Measurements from ENCODE around the gene SPX. TPM values are rescaled to one million over a fixed set of nuclear protein-coding genes. Genes with fewer than 3 reads are reported as not detected.

The SPX gene
- total RNA-seq, 2 experiments from 2014 or later, result 0.20 TPM; not detected in 1

DNA sequence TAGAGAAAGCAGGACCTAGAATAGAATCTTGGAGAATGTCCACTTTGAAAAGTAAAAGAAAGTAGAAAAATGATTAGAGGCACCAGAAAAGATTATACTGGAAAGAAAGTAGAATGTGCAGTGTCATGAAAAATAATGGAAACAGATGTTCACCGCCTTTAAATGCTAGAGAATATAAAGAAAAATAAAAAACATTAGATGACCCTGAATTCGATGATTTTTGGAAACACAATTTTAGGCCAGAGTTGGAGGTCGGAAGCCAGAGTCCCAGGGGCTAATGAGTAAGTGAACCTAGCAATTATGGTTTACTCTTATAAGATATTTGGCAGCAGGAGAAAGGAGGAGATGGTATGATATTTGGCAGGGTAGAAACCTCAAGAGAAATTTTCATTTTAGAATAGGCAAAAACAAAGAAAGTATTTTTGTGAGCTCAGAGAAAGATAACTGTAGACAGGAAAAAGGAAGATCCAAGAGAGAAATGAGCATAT is 40.9 kb downstream of the SPX start:
- ATAC-seq, result no peak
- H3K27me3 Mint-ChIP-seq, result no peaks in the 10 kb centered on the region
- no peak overlapping the region for H3K27ac Mint-ChIP-seq
- ChIA-PET POLR2A (interaction anchor here (0.7 kb wide), 1 partner anchor 59 kb away, joined by 3 read pairs; no protein-coding TSS in a partner anchor), CTCF (interaction anchor here (1.8 kb wide), 1 partner anchor 9 kb away, joined by 4 read pairs; no protein-coding TSS in a partner anchor)
- no peak overlapping the region for H3K4me3 Mint-ChIP-seq
- no peaks in the 10 kb centered on the region for H3K9me3 Mint-ChIP-seq
- TF ChIP-seq, protein P1, sequence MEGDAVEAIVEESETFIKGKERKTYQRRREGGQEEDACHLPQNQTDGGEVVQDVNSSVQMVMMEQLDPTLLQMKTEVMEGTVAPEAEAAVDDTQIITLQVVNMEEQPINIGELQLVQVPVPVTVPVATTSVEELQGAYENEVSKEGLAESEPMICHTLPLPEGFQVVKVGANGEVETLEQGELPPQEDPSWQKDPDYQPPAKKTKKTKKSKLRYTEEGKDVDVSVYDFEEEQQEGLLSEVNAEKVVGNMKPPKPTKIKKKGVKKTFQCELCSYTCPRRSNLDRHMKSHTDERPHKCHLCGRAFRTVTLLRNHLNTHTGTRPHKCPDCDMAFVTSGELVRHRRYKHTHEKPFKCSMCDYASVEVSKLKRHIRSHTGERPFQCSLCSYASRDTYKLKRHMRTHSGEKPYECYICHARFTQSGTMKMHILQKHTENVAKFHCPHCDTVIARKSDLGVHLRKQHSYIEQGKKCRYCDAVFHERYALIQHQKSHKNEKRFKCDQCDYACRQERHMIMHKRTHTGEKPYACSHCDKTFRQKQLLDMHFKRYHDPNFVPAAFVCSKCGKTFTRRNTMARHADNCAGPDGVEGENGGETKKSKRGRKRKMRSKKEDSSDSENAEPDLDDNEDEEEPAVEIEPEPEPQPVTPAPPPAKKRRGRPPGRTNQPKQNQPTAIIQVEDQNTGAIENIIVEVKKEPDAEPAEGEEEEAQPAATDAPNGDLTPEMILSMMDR (IDR thresholded peaks at IDR 0.05), result no peak
- H3K4me1 Mint-ChIP-seq (ENCODE audit: low read depth), result no peaks in the 10 kb centered on the region
- no peaks in the 10 kb centered on the region for H3K36me3 Mint-ChIP-seq (ENCODE audit: low read depth)
- no peak for DNase-seq
- intact Hi-C loops (cut with micrococcal nuclease), result no loop called here

DNA sequence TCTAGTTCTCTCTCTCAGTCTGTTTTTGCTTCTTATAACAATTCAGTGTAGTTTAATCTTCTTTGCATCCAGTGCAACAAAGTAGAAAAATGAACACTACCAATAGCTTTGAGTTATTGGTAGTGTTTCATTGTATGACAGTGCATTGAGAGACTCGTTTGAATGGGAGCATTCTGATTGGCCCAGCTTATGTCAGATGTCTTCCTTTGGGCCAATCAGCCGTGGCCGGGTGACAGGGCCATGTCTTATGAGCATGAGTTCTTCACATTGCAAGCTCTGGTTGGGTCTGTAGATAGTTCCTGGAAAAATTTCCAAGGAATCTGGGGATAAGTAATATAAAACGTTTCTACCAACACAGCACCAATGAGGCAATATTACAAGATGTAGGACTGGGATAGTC is 42.0 kb downstream of the SPX start:
- ChIA-PET POLR2A (no interaction called here), CTCF (interaction anchor here (1.2 kb wide), 1 partner anchor 11 kb away, joined by 4 read pairs; no protein-coding TSS in a partner anchor)
- no peak for ATAC-seq
- Mint-ChIP-seq H3K4me1 (ENCODE audit: low read depth) (no peaks in the 10 kb centered on the region), H3K36me3 (ENCODE audit: low read depth) (no peaks in the 10 kb centered on the region), H3K4me3 (no peak overlapping the region), H3K27me3 (no peaks in the 10 kb centered on the region), H3K9me3 (no peaks in the 10 kb centered on the region), H3K27ac (no peak overlapping the region)
- intact Hi-C loops (cut with micrococcal nuclease), result no loop called here
- TF ChIP-seq, protein P1 (IDR thresholded peaks at IDR 0.05), result no peak
- no peak for DNase-seq

DNA sequence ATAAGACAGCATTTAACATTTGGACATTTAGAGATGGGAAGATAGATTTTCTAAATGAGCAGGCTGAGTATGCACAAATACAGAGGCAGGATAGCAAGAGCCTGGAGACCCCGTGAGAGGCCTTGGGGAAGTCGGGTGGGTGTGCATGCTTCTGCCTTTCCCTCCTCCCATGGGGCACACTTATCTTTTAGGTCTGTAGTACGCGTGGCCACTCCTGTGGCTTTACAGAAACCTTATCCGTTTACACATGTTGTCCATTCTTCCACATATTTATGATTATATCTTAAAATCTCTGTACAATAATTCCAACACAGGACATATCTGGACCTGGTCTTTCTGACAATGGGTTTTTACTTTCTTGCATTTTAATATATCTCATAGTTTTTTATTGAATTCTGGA is 45.0 kb downstream of the SPX start:
- TF ChIP-seq, protein P1 (IDR thresholded peaks at IDR 0.05), result no peak
- CTCF ChIA-PET, result no interaction called here
- intact Hi-C loops (cut with micrococcal nuclease), result no loop called here
- Mint-ChIP-seq H3K9me3 (no peaks in the 10 kb centered on the region), H3K4me1 (ENCODE audit: low read depth) (no peaks in the 10 kb centered on the region), H3K4me3 (no peak overlapping the region), H3K27ac (no peak overlapping the region), H3K36me3 (ENCODE audit: low read depth) (no peaks in the 10 kb centered on the region), H3K27me3 (no peaks in the 10 kb centered on the region)
- POLR2A ChIA-PET, result no interaction called here
- ATAC-seq (no peak), DNase-seq (no peak)

DNA sequence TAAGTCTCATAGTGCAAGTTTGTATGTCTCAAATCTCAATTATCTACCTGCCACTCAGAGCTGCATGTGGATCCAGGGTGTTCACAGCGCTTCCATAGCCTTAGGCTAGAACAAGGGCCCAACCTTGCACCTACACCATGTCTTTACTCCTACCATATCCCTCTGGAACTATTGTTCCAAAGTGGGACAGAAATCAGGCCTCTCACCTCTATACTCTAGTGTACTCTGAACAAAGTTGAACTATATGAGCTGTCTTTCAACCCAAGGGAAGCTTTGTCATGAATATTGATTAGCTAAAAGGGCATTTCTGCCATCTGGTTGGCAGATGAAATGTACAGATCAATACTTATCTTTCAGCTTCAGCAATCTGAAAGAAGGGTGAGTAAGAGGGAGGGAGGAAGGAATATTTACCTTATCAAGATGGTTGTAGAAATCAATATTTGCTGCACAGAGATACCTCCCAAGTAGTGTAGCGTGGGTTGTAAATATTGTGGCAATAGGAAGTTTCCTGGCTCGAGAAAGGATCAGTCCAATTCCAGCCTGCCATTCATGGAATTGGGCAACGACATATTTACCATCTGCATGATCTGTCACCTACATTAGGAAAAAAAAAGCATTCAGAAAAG is 47.8 kb downstream of the SPX start:
- CTCF ChIA-PET, result interaction anchor here (1.8 kb wide), 1 partner anchor 9 kb away, joined by 5 read pairs; no protein-coding TSS in a partner anchor
- intact Hi-C loops (cut with micrococcal nuclease), result no loop called here

DNA sequence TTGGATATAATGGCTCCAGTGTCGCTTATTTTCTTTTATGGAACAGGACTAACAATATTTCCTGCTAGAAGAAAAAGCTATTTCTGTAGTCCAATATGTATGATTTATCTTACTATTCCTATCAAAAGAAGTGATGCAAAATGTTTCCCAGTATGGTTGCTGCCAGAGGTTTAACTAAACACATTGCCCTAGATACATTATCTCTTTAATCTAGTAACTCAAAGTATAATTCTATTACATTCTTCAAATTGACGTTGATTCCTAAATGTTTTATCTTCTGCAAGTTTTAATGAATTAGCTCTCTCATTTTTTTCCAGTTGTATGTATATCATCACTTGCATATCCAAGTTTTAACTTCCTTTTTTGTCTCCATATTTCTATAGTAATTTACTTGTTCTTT is 50.3 kb downstream of the SPX start:
- no peak for DNase-seq
- TF ChIP-seq, protein P1 (IDR thresholded peaks at IDR 0.05), result no peak
- ChIA-PET POLR2A (no interaction called here), CTCF (interaction anchor here (1.2 kb wide), 1 partner anchor 10 kb away, joined by 4 read pairs; no protein-coding TSS in a partner anchor)
- Mint-ChIP-seq H3K27ac (no peak overlapping the region), H3K36me3 (ENCODE audit: low read depth) (peaks cover 2% of the 10 kb centered on the region), H3K27me3 (peaks cover 3% of the 10 kb centered on the region), H3K4me1 (ENCODE audit: low read depth) (no peaks in the 10 kb centered on the region), H3K4me3 (no peak overlapping the region), H3K9me3 (no peaks in the 10 kb centered on the region)
- ATAC-seq, result no peak
- intact Hi-C loops (cut with micrococcal nuclease), result no loop called here

More for the DNA sequence above, 47.8 kb downstream of the SPX start:
- POLR2A ChIA-PET, result no interaction called here
- H3K4me1 Mint-ChIP-seq (ENCODE audit: low read depth), result no peaks in the 10 kb centered on the region
- H3K9me3 Mint-ChIP-seq, result no peaks in the 10 kb centered on the region
- no peaks in the 10 kb centered on the region for H3K36me3 Mint-ChIP-seq (ENCODE audit: low read depth)
- TF ChIP-seq, protein P1 (IDR thresholded peaks at IDR 0.05), result no peak
- no peak overlapping the region for H3K27ac Mint-ChIP-seq
- ATAC-seq (no peak), DNase-seq (no peak)
- no peak overlapping the region for H3K4me3 Mint-ChIP-seq
- no peaks in the 10 kb centered on the region for H3K27me3 Mint-ChIP-seq

Data from activated CD8-positive, alpha-beta T cell treated with anti-CD3 and anti-CD28 coated beads for 36 hours (primary cell).